Caco-2 (cell line): Measurements from ENCODE around the gene GDI1. TPM values are rescaled to one million over a fixed set of nuclear protein-coding genes. Genes with fewer than 3 reads are reported as not detected.
A peak's percentile ranks its signal among the peaks of the same experiment; 100 is the strongest.

Experiments used
- BruUV-seq: library from RNA; stranded (reverse); fragments of 400-500 nt; replicated peaks from 2 replicates; lab custom pipeline; 2021; lab: Mats Ljungman, UMichigan
- CTCF ChIA-PET: fragments of 300-600 bp; sonication (Branson Sonifier 250); formaldehyde crosslinking; loops from one replicate; lab custom pipeline; 2022; ENCODE audit warnings: antibody characterized with exemption; lab: Charles Lee
- POLR2A ChIA-PET: fragments of 300-600 bp; sonication (Branson Sonifier 250); formaldehyde crosslinking; loops from one replicate; lab custom pipeline; 2022; ENCODE audit warnings: antibody characterized with exemption; lab: Charles Lee
- DNase-seq, 2 experiments: peaks; one replicate each; pipeline versions ENCODE4 v3.0.0 to v3.0.0-alpha.2; 2020 to 2022
- H3K27me3 ChIP-seq: replicated peaks from 2 replicates; pipeline ENCODE4 v1.6.0; 2011; ENCODE audit warnings: low read length; ENCODE audit not compliant: control insufficient read depth, insufficient read depth
- H3K36me3 ChIP-seq: 2 replicates; pipeline ENCODE4 v1.5.1; 2011; ENCODE audit warnings: low read length; ENCODE audit not compliant: control insufficient read depth, insufficient read depth
- H3K4me1 ChIP-seq: fragments of 250-450 bp; sonication (Bioruptor Pico); 2 replicates; pipeline ENCODE4 v1.5.1; 2020; ENCODE audit warnings: mild to moderate bottlenecking
- H3K4me3 ChIP-seq: 2 replicates; pipeline ENCODE4 v1.5.1; 2011; ENCODE audit warnings: low read depth, mild to moderate bottlenecking, control low read depth, low read length
- H3K9me3 ChIP-seq: fragments of 250-450 bp; sonication (Bioruptor Pico); 2 replicates; pipeline ENCODE4 v1.5.1; 2020; ENCODE audit warnings: mild to moderate bottlenecking, moderate library complexity
- H3K27ac Mint-ChIP-seq: one replicate; pipeline ENCODE4 v1.8.0; 2022; ENCODE audit warnings: mixed read lengths; ENCODE audit not compliant: unreplicated experiment
- H3K27me3 Mint-ChIP-seq: one replicate; pipeline ENCODE4 v1.8.0; 2022; ENCODE audit warnings: mixed read lengths; ENCODE audit not compliant: insufficient read depth, unreplicated experiment
- H3K36me3 Mint-ChIP-seq: one replicate; pipeline ENCODE4 v1.8.0; 2022; ENCODE audit warnings: mild to moderate bottlenecking, mixed read lengths; ENCODE audit not compliant: insufficient read depth, unreplicated experiment
- H3K4me1 Mint-ChIP-seq: one replicate; pipeline ENCODE4 v1.8.0; 2022; ENCODE audit warnings: low read depth, mixed read lengths; ENCODE audit not compliant: unreplicated experiment
- H3K4me3 Mint-ChIP-seq: one replicate; pipeline ENCODE4 v1.8.0; 2022; ENCODE audit warnings: mild to moderate bottlenecking, moderate library complexity, mixed read lengths; ENCODE audit not compliant: unreplicated experiment
- H3K9me3 Mint-ChIP-seq: one replicate; pipeline ENCODE4 v1.8.0; 2022; ENCODE audit warnings: mixed read lengths; ENCODE audit not compliant: unreplicated experiment
- CTCF ChIP-seq, 2 experiments: fragments of 200-600 bp in 1 of 2; IDR thresholded peaks; 1 replicate in 1 of 2; 2 replicates in 1 of 2; pipeline versions ENCODE4 v1.5.1 to v1.8.0; 2011 to 2022; ENCODE audit warnings: antibody characterized with exemption in 1 of 2, control low read depth in 1 of 2, inconsistent platforms in 1 of 2, low read depth in 1 of 2, low read length in 1 of 2, mild to moderate bottlenecking in 1 of 2, moderate library complexity in 1 of 2; ENCODE audit not compliant: insufficient read depth in 1 of 2, severe bottlenecking in 1 of 2, unreplicated experiment in 1 of 2
- intact Hi-C: fragments of 100-400 bp; cut with micrococcal nuclease; formaldehyde crosslinking; loops from one replicate; pipeline ENCODE4 v1.10.0; 2022; ENCODE audit not compliant: unreplicated experiment
- total RNA-seq: library from RNA; stranded (reverse); gene quantifications from 2 replicates; pipeline ENCODE4 v1.2.3, GENCODE V29; 2022

The GDI1 gene
- total RNA-seq, 1 experiment from 2014 or later = 68.7 TPM

- Histone ChIP-seq H3K36me3 (no peaks in the 10 kb centered on the region), H3K4me1 (peaks cover 5% of the 10 kb centered on the region; the same call in 1 of the 2 replicates), H3K9me3 (no peaks in the 10 kb centered on the region), H3K4me3 (peak overlapping the region; percentile 73; the same call in 1 of the 2 replicates), H3K27me3 (no peaks in the 10 kb centered on the region)
- intact Hi-C loops = no loop called here
- Mint-ChIP-seq H3K9me3 (no peaks in the 10 kb centered on the region), H3K4me1 (peaks cover 7% of the 10 kb centered on the region), H3K27ac (no peak overlapping the region), H3K27me3 (no peaks in the 10 kb centered on the region), H3K4me3 (peak overlapping the region; percentile 79), H3K36me3 (peaks cover 5% of the 10 kb centered on the region)
- ChIA-PET POLR2A (interaction anchor here (0.5 to 1.2 kb wide), 2 partner anchors 39 to 78 kb away, joined by 3 to 4 read pairs; partner anchors contain the start of gene SLC10A3), CTCF (interaction anchor here (0.9 kb wide), 1 partner anchor 39 kb away, joined by 6 read pairs; no protein-coding TSS in a partner anchor)
- TF ChIP-seq CTCF (IDR thresholded peaks at IDR 0.05; ENCODE audit: insufficient read depth in 1 of 2, low read depth in 1 of 2, low read length in 1 of 2, severe bottlenecking in 1 of 2, unreplicated experiment in 1 of 2) = no peak
- no peak for DNase-seq
- BruUV-seq = no TSS peak
Observed at GRCh38 chrX:154412468-154412867, 24.5 kb upstream of the GDI1 start.

GRCh38 chrX:154413142-154413541, 23.8 kb upstream of the GDI1 start:
- Mint-ChIP-seq H3K27ac (no peak overlapping the region), H3K27me3 (no peaks in the 10 kb centered on the region), H3K9me3 (no peaks in the 10 kb centered on the region), H3K4me3 (no peak overlapping the region), H3K36me3 (peaks cover 5% of the 10 kb centered on the region), H3K4me1 (peaks cover 7% of the 10 kb centered on the region)
- Histone ChIP-seq H3K4me3 (no peak overlapping the region), H3K4me1 (peaks cover 5% of the 10 kb centered on the region; the same call in 1 of the 2 replicates), H3K27me3 (no peaks in the 10 kb centered on the region), H3K36me3 (no peaks in the 10 kb centered on the region), H3K9me3 (no peaks in the 10 kb centered on the region)
- intact Hi-C loops = no loop called here
- no peak for TF ChIP-seq CTCF (IDR thresholded peaks at IDR 0.05; ENCODE audit: insufficient read depth in 1 of 2, low read depth in 1 of 2, low read length in 1 of 2, severe bottlenecking in 1 of 2, unreplicated experiment in 1 of 2)
- CTCF ChIA-PET = no interaction called here
- no TSS peak for BruUV-seq
- POLR2A ChIA-PET = no interaction called here
- DNase-seq = no peak

- BruUV-seq = no TSS peak
- Mint-ChIP-seq H3K4me1 (no peaks in the 10 kb centered on the region), H3K36me3 (no peaks in the 10 kb centered on the region), H3K27ac (no peak overlapping the region), H3K4me3 (no peak overlapping the region), H3K9me3 (no peaks in the 10 kb centered on the region), H3K27me3 (no peaks in the 10 kb centered on the region)
- H3K27me3 ChIP-seq = no peaks in the 10 kb centered on the region
- no peak overlapping the region for H3K4me3 ChIP-seq
- intact Hi-C loops = no loop called here
- no peaks in the 10 kb centered on the region for H3K36me3 ChIP-seq
- ChIA-PET CTCF (no interaction called here), POLR2A (no interaction called here)
- no peak for TF ChIP-seq CTCF (IDR thresholded peaks at IDR 0.05; ENCODE audit: insufficient read depth in 1 of 2, low read depth in 1 of 2, low read length in 1 of 2, severe bottlenecking in 1 of 2, unreplicated experiment in 1 of 2)
- DNase-seq = no peak
- H3K9me3 ChIP-seq = no peaks in the 10 kb centered on the region
- no peaks in the 10 kb centered on the region for H3K4me1 ChIP-seq
Observed at GRCh38 chrX:154417157-154417556, 19.8 kb upstream of the GDI1 start.
